GM12891 (cell line): ENCODE results near the gene VPS37C.
"Not testable (repeated sequence)": the region's sequence is repeated elsewhere in the genome, so short reads cannot be mapped to it uniquely, and the experiment has no call there.

Experiments
- POLR2A ChIP-seq: IDR thresholded peaks from 2 replicates; pipeline ENCODE4 v1.6.1; 2011; ENCODE audit warnings: low read depth, low read length, control low read depth
- POLR2AphosphoS5 ChIP-seq: IDR thresholded peaks from 2 replicates; pipeline ENCODE4 v1.6.1; 2011; ENCODE audit warnings: low read depth, low read length, control low read depth

DNA sequence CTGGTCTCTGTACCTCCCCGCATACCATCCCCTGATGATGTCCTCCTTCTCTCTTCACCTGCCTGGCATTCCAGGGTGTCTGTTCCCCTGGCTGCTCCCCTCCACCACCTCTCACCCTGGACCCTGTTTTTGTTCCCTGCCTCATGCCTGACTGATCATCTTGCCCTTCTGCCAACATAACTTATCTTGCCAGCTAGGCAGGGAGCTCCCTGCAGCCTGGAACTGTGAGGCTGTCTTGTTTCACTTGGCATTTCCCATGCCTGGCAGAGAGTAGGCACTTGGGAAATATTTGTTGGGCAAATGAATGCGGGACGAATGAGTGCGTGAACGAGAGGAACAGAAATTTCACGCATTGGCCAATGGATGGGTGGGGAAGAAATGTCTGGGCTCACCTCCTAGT, 49.4 kb upstream of the VPS37C start:
- TF ChIP-seq POLR2A, POLR2AphosphoS5: not testable (repeated sequence)
